GM19468 (cell line): ENCODE measurements around the gene ZNFX1.
"Not testable (repeated sequence)": the region's sequence is repeated elsewhere in the genome, so short reads cannot be mapped to it uniquely, and the experiment has no call there.

ENCODE experiments used
- ATAC-seq: cut with Tn5 transposase; IDR thresholded peaks from one replicate; pipeline ENCODE4 v1.9.1; 2021; ENCODE audit warnings: mild to moderate bottlenecking, moderate library complexity, moderate number of reproducible peaks; ENCODE audit not compliant: unreplicated experiment; ENCODE audit errors: extremely low read depth

The ZNFX1 gene

DNA sequence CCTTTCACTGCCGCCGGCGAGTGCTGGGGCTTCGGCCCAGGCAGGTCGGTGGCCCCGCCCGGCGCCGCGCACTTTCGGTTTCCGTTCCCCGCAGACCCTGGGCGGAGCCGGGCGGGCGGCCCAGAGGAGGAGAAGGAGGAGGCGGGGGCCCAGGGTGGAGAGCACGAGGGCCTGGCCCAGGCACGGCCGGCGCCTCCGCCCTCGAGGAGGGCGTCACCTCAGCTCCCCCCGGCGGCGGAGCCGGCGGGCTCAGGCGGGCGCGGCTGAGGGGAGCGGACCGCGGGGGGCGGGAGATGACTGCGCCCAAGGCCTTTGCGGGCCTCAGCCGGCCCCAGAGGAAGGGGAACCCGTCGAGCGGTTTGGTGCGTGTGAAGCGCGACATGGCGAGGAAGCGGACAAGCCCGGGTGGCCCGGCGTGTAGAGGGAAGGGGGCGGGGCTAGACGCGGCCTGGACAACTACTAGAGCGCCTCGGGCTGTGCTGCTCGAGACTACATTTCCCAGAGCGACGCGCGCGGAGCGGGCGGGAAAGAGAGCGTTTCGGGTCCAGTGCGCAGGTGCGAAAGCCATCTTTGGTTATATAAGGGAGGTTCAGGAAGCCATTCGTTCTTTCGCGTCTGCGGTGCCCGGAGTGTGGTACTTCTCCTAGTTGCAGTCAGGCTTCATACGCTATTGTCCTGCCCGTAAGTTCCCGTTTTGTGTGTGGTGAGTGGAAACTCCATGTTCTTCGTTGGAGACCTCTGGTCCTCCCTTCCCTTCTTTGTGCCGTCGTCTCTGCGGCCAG is at the start of gene ZNFX1:
Gene ZNFX1, minus strand, starts transcription at position 22 of the 782 bp plus-strand sequence. CDS start 2,218 bp downstream, outside the sequence.
- peak; percentile 66 for ATAC-seq

DNA sequence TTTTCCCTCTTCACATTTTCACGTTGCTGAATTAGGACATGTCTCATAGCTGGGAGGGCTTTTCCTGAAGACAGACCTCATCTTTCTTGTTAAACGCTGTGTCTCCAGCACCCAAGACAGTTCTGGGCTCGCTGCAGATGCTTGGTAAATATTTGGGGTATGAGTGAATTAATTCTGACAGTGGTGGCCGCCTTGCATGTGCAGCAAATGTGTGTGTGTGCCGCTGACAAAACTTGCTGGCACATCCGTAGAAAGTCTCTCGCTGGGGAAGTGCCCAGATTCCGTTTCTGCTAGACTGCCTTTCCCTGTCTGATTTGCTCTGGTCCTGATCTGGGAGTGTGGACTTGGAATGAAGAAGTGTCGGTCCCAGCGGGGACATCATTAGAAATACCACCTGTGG is 48.2 kb upstream of the ZNFX1 start:
- ATAC-seq, result no peak

GRCh38 chr20:49324306-49324705 is 46.4 kb upstream of the ZNFX1 start:
- no peak for ATAC-seq

DNA sequence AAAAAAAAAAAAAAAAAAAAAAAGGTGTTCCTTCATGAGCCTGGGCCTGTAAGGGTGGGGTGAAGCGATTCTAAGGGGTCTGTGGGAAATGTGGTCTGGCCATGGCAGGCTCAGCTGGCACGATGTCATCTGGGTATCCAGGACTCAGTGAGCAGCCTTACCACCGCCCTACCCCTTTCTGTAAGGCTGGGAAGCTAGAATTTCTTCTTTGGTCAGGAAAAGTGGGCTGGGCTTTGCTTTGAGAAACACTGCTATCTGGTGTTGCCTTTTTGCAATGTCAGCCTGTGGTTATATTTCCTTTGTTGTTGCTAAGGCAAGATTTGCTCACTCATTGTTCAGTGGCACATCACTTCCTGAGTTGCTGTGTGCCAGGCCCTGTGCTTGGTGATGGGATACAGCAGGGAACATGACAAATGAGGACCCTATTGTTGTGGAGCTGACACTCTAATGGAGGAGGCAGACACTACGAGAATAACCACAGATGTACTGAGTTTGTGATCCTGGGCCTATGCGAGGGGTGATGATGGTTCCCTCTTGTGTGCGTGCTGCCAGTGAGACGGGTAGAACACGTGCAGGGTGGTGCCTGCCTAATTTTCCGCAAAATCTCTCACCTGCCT is 45.9 kb upstream of the ZNFX1 start:
- no peak for ATAC-seq

DNA sequence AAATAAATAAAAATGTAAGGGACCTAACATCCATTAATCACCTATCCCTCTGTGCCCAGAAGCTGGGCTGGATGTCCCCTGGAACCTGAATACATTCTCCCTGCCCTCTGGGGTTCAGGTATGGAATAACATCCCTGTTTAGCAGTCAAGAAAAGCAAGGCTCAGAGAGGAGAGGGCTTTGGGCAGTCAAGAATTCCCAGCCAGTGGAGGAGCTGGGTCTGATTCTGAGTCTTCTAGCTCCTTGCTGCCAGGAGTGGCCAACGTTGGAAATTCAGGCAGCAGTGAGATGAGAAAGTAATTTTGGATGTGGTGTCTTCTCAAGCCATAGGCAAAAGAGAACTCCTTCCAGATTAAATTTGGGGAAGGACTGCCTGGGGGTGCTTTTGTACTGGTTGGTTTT is 42.6 kb upstream of the ZNFX1 start:
- no peak for ATAC-seq

DNA sequence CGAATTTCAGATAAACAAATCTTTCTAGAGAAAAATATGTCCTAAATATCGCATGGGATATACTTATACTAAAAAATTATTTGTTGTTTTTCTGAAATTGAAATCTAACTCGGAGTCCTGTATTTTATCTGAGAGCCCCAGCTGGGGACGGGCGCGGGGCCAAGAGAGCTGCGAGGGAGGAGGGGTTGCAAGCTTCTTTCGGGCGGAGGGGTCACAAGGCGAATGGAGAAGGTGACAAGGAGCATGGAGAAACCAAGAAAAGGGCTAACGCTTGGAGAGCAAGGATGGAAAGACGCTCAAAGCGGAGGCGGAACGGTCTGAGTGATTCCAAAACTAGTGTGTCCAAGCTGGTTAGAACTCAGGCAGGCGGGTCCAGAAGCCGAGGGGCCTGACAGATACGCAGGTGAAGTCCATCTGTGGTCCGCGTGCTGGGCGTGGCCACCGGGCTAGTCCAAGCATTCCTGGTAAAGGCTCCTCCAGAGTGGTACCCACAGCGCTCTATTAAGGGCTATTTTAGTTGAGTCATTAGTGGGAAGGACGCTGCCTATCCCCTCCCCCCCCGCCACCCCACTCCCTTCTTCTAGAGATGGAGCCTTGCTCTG is 41.5 kb upstream of the ZNFX1 start:
- ATAC-seq, result no peak

DNA sequence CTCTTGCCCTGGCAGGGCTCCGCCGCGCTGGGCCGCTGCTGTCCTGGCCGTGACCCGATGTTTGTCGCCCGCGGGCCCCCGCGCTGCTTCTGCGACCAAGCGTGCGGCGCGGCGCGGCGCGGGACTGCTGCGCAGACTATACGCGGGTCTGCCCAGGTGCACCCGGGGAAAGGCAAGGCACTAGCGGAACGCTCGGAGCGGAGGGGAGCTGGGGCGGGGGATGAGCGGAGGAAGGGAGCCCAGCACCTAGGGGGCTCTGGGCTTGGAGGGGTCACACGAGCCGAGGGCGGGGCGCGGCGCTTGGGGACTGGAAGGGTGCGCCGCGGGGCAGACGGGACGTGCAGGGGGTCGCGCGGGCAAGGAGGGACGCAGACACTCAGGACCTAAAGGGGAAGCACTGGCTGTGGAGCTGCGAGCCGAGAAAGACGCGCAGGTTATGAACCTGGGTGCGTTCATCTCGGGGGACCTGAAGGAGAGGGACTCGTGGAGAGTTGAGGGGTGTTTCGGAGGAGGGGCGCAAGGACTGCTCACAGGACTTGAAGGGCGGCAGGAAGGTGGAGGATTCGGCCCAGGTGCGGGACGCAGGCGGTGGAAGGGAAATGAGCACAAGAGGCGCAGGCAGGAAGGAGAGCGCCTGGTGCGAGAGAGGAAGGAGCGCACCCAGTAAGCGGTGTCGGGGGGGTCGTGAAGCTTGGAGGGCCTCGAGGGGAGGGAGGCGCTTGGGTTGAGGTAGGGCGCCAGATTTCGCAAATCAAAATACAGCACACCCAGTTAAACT is 40.8 kb upstream of the ZNFX1 start:
- ATAC-seq, result no peak

DNA sequence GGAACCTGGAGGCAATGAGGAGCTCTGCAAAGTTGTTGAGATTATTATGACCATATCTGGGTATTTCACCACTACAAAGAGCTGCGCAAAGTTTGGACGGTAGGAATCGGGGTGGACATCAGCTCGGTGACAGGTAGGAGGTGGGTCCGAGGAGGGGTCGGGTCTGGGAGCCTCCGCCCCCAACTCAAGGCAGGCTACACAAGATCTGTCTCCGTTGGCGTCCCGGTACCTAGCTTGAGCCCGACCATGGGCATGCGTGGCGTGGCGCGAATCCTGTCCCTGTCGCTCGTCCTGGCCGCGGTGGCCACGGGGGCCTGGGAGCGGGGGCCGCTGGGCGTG is 40.2 kb upstream of the ZNFX1 start:
- no peak for ATAC-seq

DNA sequence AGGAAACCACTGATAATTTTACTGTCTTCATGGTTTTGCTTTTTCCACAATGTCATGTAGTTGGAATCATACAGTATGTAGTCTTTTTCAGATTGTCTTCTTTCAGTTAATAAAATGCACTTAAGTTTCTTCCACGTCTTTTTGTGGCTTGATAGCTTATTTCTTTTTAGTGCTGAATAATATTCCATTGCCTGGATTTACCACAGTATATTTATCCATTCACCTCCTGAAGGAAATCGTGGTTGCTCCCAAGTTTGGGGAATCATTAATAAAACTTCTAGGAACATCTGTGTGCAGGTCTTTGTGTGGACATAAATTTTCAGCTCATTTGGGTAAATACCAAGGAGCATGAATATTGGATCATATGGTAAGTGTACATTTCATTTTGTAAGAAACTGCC is 38.8 kb upstream of the ZNFX1 start:
- no peak for ATAC-seq

GRCh38 chr20:49315580-49315979 is 37.7 kb upstream of the ZNFX1 start:
- no peak for ATAC-seq

DNA sequence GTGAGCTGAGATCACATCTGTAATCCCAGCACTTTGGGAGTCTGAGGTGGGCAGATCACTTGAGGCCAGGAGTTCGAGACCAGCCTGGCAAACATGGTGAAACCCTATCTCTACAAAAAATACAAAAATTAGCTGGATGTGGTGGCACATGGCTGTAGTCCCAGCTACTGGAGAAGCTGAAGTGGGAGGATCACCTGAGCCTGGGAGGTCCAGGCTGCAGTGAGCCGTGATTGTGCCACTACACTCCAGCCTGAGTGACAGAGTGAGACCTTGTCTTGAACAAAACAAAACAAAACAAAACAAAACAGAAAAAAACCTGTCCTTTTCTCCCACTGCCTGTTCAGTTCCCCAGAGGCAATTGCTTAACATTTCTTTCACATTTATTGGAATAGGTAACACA is 36.2 kb upstream of the ZNFX1 start:
- ATAC-seq, result not testable (repeated sequence)

GRCh38 chr20:49313283-49313682 is 35.4 kb upstream of the ZNFX1 start:
- ATAC-seq, result no peak

DNA sequence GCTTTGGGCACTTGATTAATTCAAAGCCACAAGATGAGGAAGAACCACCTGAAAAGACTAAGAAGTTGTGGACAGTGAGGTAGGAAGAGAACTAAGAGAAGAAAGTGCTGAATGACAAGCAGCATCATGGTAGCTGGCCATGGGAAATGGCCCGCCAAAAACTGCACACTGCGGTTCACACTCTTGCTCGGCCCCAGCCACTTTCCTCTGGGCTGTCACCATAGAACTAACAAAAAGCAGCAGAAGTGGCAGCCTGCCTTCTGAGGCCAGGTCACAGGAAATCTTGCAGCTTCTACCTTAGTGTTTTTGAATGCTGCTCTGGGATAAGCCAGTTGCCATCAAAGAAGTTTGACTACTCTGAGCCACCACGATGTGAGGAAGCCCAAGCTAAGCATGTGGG is 34.8 kb upstream of the ZNFX1 start:
- ATAC-seq, result no peak

DNA sequence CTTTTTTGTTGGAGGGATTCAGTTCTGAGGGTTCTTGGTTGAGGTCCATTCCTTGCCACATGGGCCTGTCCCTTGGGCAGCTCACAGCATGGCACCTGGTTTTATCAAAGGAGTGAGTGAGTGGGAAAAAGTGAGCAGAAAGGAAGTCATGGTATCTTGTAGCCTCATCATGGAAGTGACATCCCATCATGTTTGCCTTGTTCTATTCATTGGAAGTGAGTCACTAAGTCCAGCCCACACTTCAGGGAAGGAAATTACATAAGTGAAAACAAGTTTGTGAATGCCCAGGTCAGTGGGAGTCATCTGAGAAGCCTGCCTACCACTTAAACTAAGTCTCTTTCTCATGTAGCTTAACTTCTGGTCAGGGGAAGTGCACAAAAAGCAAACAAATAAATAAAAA is 32.8 kb upstream of the ZNFX1 start:
- no peak for ATAC-seq

DNA sequence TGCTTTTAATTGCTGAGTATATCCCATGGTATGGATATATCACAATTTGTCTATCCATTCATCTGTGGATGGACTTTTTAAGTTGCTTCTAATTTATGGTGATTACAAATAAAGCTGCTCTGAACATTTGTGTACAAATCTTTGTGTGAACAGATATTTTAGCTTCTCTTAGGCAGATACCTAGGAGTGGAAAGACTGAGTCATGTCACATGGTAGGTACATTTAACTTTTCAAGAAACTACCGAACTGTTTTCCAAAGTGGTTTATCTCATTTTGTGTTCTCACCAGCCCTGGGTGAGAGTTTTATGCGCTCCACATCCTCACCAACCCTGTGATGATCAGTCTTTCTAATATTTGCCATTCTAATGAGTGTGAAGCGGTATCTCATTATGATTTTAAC is 31.0 kb upstream of the ZNFX1 start:
- ATAC-seq, result no peak

DNA sequence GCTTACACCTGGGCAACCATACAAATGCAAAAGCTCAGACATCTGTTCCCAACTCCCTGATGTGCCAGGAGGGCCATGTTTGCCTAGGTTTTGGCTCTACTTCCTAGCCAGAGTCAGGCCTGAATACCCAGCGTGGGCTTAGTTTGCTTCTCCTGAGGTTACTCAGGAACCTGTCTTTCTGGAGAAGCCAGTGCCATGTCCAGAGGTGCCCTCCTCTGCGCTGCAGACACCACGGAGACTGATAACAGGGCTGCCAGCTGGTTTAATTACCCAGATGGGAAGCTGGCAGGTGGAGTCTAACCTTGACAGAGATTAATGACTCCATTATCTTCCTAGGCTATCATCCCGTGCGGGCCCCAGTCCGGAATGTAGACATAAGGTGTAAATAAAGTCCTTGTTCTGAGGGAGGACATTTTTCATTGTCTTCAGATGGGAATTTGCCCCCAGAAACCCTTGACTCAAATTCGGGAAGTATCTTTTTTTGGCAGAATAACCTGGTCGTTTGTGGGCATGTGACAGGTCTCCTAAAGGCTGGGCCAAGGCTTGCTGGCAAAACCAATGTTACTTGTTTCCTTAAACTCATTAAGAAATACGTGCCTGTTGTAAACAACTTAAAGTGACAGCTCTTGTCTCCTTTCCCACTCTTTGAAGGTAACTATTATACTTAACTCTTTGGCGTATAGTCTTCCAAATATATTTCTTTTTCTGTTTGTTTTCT is 29.2 kb upstream of the ZNFX1 start:
- ATAC-seq, result no peak

- ATAC-seq, result no peak
Measured at GRCh38 chr20:49303065-49303552, 25.3 kb upstream of the ZNFX1 start.

DNA sequence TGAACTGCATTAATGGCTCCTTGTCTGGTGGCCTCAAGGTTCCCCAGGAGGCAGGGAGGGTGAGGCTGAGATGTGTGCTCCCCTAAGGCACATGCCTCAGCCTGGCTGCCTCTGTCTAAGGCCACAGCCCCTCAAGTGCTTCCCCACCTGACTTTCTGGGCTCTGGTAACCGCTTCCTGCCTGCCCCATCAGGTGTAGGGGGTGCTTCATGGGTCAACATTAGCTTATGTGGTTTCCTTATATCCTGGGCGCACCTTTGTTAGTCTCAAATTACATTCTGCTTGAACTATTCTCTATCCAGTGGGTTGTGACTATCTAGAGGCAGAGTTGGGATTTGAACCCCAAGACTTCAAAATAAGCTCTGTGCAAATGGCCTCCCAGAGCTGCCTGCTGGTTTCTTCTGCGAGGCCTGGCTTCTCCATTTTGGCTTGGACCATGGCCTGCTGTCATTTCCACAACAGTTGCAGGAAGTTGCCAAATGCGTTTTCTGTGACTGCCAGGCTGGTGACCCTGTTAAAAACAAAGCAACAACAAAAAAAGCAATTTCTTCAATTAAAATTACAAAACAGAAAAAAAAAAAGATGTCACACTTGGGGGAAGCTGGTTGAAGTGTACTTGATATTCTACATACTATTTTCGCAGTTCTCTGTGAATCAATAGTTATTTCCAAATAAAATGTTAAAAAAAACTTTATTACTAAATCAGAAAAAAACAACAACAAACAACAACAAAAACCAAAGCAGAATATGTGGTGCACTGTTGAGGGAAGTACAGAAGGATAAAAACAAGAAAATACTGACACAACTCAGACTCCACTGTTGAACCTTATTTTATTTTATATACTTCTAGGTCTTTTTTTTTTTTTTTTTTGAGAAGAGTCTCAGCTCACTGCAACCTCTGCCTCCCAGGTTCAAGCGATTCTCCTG is 20.0 kb upstream of the ZNFX1 start:
- no peak for ATAC-seq

DNA sequence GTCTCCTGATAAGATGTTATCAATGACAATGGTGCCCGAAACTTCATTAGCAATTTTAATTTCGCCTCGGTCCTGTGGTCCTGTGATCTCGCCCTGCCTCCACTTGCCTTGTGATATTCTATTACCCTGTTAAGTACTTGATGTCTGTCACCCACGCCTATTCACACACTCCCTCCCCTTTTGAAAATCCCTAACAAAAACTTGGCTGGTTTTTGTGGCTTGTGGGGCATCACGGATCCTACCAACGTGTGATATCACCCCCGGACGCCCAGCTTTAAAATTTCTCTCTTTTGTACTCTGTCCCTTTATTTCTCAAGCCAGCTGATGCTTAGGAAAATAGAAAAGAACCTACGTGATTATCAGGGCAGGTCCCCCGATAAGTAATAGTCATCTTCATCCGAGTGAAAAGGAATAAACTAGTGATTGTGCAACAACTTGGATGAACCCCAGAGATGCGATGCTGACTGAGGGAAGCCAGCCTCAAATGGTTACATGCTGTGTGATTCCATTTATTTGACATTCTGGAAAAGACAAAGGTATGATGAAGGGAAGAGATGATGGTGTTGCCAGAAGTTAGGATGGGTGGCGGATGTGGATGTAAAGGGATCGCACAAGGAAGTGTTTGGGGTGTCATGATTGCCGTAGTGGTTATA is 16.3 kb upstream of the ZNFX1 start:
- ATAC-seq, result not testable (repeated sequence)
